Subcutaneous adipose tissue (tissue), 4 donors: ENCODE results near the gene PCK2. TPM values are rescaled to one million over a fixed set of nuclear protein-coding genes. Genes with fewer than 3 reads are reported as not detected.

ENCODE experiments used
- total RNA-seq, 4 donors: library from RNA; depleted of rRNA; stranded (reverse); fragments of >200 nt; gene quantifications; one replicate each; pipeline ENCODE4 v1.1.0, GENCODE V29; 2016
- TF ChIP-seq, protein P1 (sequence below): fragments of 450-650 bp; IDR thresholded peaks from one replicate; pipeline ENCODE4 v1.5.1; 2016; ENCODE audit warnings: low read depth, mild to moderate bottlenecking, control low read depth, antibody characterized with exemption, moderate library complexity

Gene PCK2
- total RNA-seq, 4 donors from 2014 or later: 24.0 to 125 (median 53.1) TPM

DNA sequence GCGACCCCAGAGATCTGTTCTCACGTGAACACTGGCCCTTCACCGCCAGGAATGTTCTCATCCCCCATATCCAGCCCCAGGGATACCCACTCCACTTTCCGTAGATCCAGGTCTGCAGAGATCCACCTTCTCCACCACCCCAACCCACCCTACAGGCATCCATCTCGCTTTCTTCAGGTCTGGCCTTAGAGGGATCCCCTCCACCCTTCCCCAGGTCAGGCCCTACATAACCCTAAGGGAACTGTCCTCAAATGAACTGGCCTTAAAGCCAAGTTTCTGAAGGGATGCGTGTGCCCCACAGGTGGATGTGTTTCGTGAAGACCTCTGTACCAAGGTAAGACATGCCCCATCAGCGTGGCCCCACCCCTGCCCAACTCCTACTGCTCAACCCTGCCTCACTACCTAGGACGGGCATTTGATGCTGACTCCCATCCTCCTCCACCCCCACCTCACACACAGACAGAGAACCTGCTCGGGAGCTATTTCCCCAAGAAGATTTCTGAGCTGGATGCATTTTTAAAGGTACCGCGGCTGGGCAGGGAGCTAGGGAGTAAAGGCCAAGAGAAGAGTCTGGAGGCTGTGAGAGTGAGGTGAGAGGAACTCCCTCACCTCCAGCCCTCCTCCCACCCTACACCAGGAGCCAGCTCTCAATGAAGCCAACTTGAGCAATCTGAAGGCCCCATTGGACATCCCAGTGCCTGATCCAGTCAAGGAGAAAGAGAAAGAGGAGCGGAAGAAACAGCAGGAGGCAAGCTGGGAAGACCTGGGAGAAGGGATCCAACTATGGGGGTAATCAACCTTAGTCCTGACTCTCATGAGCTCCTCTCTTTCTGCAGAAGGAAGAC, 42.8 kb downstream of the PCK2 start:
- TF ChIP-seq, protein P1, sequence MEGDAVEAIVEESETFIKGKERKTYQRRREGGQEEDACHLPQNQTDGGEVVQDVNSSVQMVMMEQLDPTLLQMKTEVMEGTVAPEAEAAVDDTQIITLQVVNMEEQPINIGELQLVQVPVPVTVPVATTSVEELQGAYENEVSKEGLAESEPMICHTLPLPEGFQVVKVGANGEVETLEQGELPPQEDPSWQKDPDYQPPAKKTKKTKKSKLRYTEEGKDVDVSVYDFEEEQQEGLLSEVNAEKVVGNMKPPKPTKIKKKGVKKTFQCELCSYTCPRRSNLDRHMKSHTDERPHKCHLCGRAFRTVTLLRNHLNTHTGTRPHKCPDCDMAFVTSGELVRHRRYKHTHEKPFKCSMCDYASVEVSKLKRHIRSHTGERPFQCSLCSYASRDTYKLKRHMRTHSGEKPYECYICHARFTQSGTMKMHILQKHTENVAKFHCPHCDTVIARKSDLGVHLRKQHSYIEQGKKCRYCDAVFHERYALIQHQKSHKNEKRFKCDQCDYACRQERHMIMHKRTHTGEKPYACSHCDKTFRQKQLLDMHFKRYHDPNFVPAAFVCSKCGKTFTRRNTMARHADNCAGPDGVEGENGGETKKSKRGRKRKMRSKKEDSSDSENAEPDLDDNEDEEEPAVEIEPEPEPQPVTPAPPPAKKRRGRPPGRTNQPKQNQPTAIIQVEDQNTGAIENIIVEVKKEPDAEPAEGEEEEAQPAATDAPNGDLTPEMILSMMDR: no peak

GRCh38 chr14:24137529-24138395, 43.7 kb downstream of the PCK2 start:
- TF ChIP-seq, protein P1: no peak

- TF ChIP-seq, protein P1: no peak
Observed at GRCh38 chr14:24138396-24139271, 44.5 kb downstream of the PCK2 start.

DNA sequence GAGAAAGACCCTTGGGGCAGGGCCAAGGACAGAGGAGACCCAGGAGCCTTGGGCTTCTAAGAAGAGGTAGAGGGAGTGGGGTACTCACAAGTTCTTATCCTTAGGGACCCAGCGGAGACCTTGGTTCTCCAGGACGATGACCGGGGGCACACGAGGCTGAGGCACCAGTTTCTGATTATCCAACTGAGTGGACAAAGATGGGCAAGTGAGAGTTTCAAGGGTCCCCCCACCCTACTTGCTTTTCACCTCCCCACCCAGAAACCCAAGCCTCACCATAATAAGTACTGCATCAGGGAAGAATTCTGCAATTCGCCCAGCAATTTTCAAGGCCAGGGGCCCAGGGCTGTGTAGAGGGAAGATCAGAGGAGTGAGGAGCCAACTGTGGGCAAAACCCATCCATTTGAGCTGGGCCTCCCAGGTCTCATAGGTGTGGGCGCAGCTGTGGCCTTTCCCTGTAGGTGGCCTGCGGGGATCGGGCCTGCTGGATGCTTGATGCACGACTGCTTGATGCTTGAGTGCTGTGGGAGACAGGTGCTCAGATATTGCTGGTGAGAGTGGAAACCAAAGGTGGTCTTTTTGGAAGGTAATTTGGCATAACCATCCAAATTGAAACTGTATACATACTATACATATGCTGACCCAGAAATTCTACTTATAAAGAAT, 45.3 kb downstream of the PCK2 start:
- TF ChIP-seq, protein P1: no peak

- TF ChIP-seq, protein P1: no peak
Observed at GRCh38 chr14:24141097-24141880, 47.2 kb downstream of the PCK2 start, which contains the start of gene EMC9. TSS of gene EMC9 (minus strand) at chr14:24141591. CDS start at chr14:24141304, 287 bp downstream.

- TF ChIP-seq, protein P1: no peak
Observed at GRCh38 chr14:24143511-24143910, 49.4 kb downstream of the PCK2 start.
